ENCODE results near the gene REXO1.
"Not testable (repeated sequence)": the region's sequence is repeated elsewhere in the genome, so short reads cannot be mapped to it uniquely, and the experiment has no call there.

Gene REXO1

GRCh38 chr19:1875265-1875645 lies 27.0 kb upstream of the REXO1 start:
- DNase-seq = not testable (repeated sequence)

GRCh38 chr19:1874554-1875185 lies 26.4 kb upstream of the REXO1 start:
- DNase-seq = no peak

GRCh38 chr19:1873524-1874473 lies 25.5 kb upstream of the REXO1 start:
- DNase-seq = no peak

GRCh38 chr19:1872807-1873523 lies 24.7 kb upstream of the REXO1 start:
- no peak for DNase-seq

GRCh38 chr19:1871630-1872029 lies 23.3 kb upstream of the REXO1 start:
- no peak for DNase-seq

GRCh38 chr19:1871140-1871597 lies 22.9 kb upstream of the REXO1 start:
- DNase-seq = no peak

GRCh38 chr19:1868971-1869370 lies 20.7 kb upstream of the REXO1 start:
- DNase-seq = no peak

GRCh38 chr19:1867349-1867724 lies 19.1 kb upstream of the REXO1 start:
- DNase-seq = no peak

- no peak for DNase-seq
Measured at GRCh38 chr19:1866693-1867348, 18.5 kb upstream of the REXO1 start.

- DNase-seq = no peak
Measured at GRCh38 chr19:1865172-1866010, 17.1 kb upstream of the REXO1 start.

- no peak for DNase-seq
Measured at GRCh38 chr19:1864480-1865171, 16.3 kb upstream of the REXO1 start.

- no peak for DNase-seq
Measured at GRCh38 chr19:1863638-1864479, 15.6 kb upstream of the REXO1 start.

GRCh38 chr19:1863328-1863637 lies 15.0 kb upstream of the REXO1 start, which contains the start of gene KLF16:
Gene KLF16, minus strand, starts transcription at chr19:1863579. Its CDS starts 82 bp downstream, at chr19:1863497.
- DNase-seq = no peak

- no peak for DNase-seq
Measured at GRCh38 chr19:1862424-1863327, 14.4 kb upstream of the REXO1 start.

GRCh38 chr19:1862068-1862423 lies 13.8 kb upstream of the REXO1 start:
- no peak for DNase-seq

- no peak for DNase-seq
Measured at GRCh38 chr19:1861599-1862031, 13.3 kb upstream of the REXO1 start.

- DNase-seq = peak; percentile 50
Measured at GRCh38 chr19:1860821-1861598, 12.7 kb upstream of the REXO1 start.

GRCh38 chr19:1860042-1860775 lies 11.9 kb upstream of the REXO1 start:
- peak; percentile 37 for DNase-seq

All from NCI-H524 treated with DMSO at 0.1 percent for 48 hours (cell line).